Activated T-cell treated with anti-CD3 and anti-CD28 coated beads, Interleukin-2, amount 50 U/mL, for 4 hours (primary cell): ENCODE results near the gene RER1. TPM values are rescaled to one million over a fixed set of nuclear protein-coding genes. Genes with fewer than 3 reads are reported as not detected.

Source experiments
- ATAC-seq, 2 donors: fragments of 200-7000 bp; cut with Tn5 transposase; one replicate each; pipeline ENCODE4 v1.10.0; 2021
- DNase-seq: peaks from one replicate; pipeline ENCODE4 v3.0.0-alpha.2; 2020
- H3K27me3 Mint-ChIP-seq: one replicate; pipeline ENCODE4 v1.8.0; 2021; ENCODE audit warnings: low read depth, mixed read lengths
- H3K36me3 Mint-ChIP-seq: one replicate; pipeline ENCODE4 v1.8.0; 2022; ENCODE audit warnings: mixed read lengths; ENCODE audit not compliant: insufficient read depth
- H3K4me1 Mint-ChIP-seq: one replicate; pipeline ENCODE4 v1.8.0; 2021; ENCODE audit warnings: low read depth, mixed read lengths
- H3K4me3 Mint-ChIP-seq: one replicate; pipeline ENCODE4 v1.8.0; 2021; ENCODE audit warnings: mild to moderate bottlenecking, moderate library complexity, mixed read lengths
- H3K9me3 Mint-ChIP-seq: one replicate; pipeline ENCODE4 v1.8.0; 2021; ENCODE audit warnings: mixed read lengths
- total RNA-seq, 3 donors: library from RNA; stranded (reverse); gene quantifications; one replicate each; pipeline ENCODE4 v1.2.1, GENCODE V29; 2021

RER1 gene
- total RNA-seq, 3 donors from 2014 or later, result 153 to 170 (median 170) TPM

- Mint-ChIP-seq H3K4me3 (no peak overlapping the region), H3K4me1 (no peaks in the 10 kb centered on the region), H3K27me3 (no peaks in the 10 kb centered on the region), H3K9me3 (no peaks in the 10 kb centered on the region), H3K36me3 (no peaks in the 10 kb centered on the region)
- ATAC-seq (no peak), DNase-seq (no peak)
These were observed 40.6 kb upstream of the RER1 start for GRCh38 chr1:2350911-2351655.

GRCh38 chr1:2351723-2352122, 39.9 kb upstream of the RER1 start:
- H3K27me3 Mint-ChIP-seq, result no peaks in the 10 kb centered on the region
- no peaks in the 10 kb centered on the region for H3K9me3 Mint-ChIP-seq
- no peak overlapping the region for H3K4me3 Mint-ChIP-seq
- H3K4me1 Mint-ChIP-seq, result no peaks in the 10 kb centered on the region
- ATAC-seq, result no peak
- H3K36me3 Mint-ChIP-seq, result no peaks in the 10 kb centered on the region
- no peak for DNase-seq

DNA sequence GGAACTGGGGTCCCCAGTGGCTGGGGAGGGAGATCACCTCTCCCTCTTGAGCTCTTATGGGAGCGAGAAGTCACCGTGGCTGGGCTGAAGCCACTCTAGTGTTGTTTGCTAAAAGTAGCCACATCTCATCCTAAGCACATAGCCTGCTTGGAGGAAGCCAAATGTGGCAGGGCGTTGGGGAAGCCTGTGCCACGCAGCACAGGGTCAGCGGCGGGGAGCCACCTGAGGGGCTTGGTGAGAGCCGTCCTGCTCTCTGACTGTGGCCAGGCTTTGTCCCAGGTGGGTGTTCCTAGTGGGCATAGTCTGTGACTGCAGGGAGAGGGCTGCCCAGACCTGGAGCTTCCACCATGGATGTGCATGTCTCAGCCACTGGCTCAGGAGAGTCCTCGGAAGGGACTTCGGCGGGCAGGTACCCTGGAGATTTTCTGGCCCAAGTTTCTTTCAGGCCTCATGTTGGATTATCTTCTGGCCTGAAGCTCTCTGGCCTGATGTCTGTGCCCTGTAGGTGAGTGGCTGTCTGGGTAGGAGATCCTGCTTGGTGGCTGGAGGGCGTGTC, 39.2 kb upstream of the RER1 start:
- no peaks in the 10 kb centered on the region for H3K27me3 Mint-ChIP-seq
- no peak for DNase-seq
- H3K4me1 Mint-ChIP-seq, result no peaks in the 10 kb centered on the region
- no peaks in the 10 kb centered on the region for H3K36me3 Mint-ChIP-seq
- no peaks in the 10 kb centered on the region for H3K9me3 Mint-ChIP-seq
- no peak for ATAC-seq
- H3K4me3 Mint-ChIP-seq, result no peak overlapping the region

GRCh38 chr1:2352897-2353550, 38.6 kb upstream of the RER1 start:
- no peak for ATAC-seq
- Mint-ChIP-seq H3K9me3 (no peaks in the 10 kb centered on the region), H3K27me3 (no peaks in the 10 kb centered on the region), H3K4me1 (no peaks in the 10 kb centered on the region), H3K36me3 (no peaks in the 10 kb centered on the region), H3K4me3 (no peak overlapping the region)
- DNase-seq, result no peak

- DNase-seq (no peak), ATAC-seq (no peak)
- Mint-ChIP-seq H3K4me1 (no peaks in the 10 kb centered on the region), H3K4me3 (no peak overlapping the region), H3K27me3 (no peaks in the 10 kb centered on the region), H3K36me3 (no peaks in the 10 kb centered on the region), H3K9me3 (no peaks in the 10 kb centered on the region)
These were observed 37.8 kb upstream of the RER1 start for GRCh38 chr1:2353551-2354438.

- Mint-ChIP-seq H3K4me1 (no peaks in the 10 kb centered on the region), H3K27me3 (no peaks in the 10 kb centered on the region), H3K9me3 (no peaks in the 10 kb centered on the region), H3K36me3 (no peaks in the 10 kb centered on the region), H3K4me3 (no peak overlapping the region)
- ATAC-seq (no peak), DNase-seq (no peak)
These were observed 36.9 kb upstream of the RER1 start for GRCh38 chr1:2354511-2355372.

- no peaks in the 10 kb centered on the region for H3K4me1 Mint-ChIP-seq
- no peaks in the 10 kb centered on the region for H3K9me3 Mint-ChIP-seq
- no peaks in the 10 kb centered on the region for H3K27me3 Mint-ChIP-seq
- ATAC-seq (no peak), DNase-seq (no peak)
- H3K36me3 Mint-ChIP-seq, result no peaks in the 10 kb centered on the region
- no peak overlapping the region for H3K4me3 Mint-ChIP-seq
These were observed 36.0 kb upstream of the RER1 start for GRCh38 chr1:2355373-2356261.

- Mint-ChIP-seq H3K4me3 (no peak overlapping the region), H3K27me3 (no peaks in the 10 kb centered on the region), H3K36me3 (no peaks in the 10 kb centered on the region), H3K4me1 (no peaks in the 10 kb centered on the region), H3K9me3 (no peaks in the 10 kb centered on the region)
- DNase-seq (no peak), ATAC-seq (no peak)
These were observed 35.2 kb upstream of the RER1 start for GRCh38 chr1:2356401-2356800.

- no peak for DNase-seq
- no peak for ATAC-seq
- Mint-ChIP-seq H3K9me3 (peaks cover 1% of the 10 kb centered on the region), H3K4me1 (no peaks in the 10 kb centered on the region), H3K36me3 (peaks cover 1% of the 10 kb centered on the region), H3K4me3 (no peak overlapping the region), H3K27me3 (no peaks in the 10 kb centered on the region)
These were observed 34.5 kb upstream of the RER1 start for GRCh38 chr1:2356911-2357845.

- H3K4me3 Mint-ChIP-seq, result no peak overlapping the region
- DNase-seq (no peak), ATAC-seq (no peak)
- H3K27me3 Mint-ChIP-seq, result no peaks in the 10 kb centered on the region
- H3K4me1 Mint-ChIP-seq, result no peaks in the 10 kb centered on the region
- peaks cover 3% of the 10 kb centered on the region for H3K9me3 Mint-ChIP-seq
- peaks cover 2% of the 10 kb centered on the region for H3K36me3 Mint-ChIP-seq
These were observed 33.6 kb upstream of the RER1 start for GRCh38 chr1:2358072-2358471.

GRCh38 chr1:2358651-2359640, 32.7 kb upstream of the RER1 start:
- Mint-ChIP-seq H3K9me3 (peaks cover 6% of the 10 kb centered on the region), H3K4me3 (no peak overlapping the region), H3K36me3 (peaks cover 5% of the 10 kb centered on the region), H3K27me3 (no peaks in the 10 kb centered on the region), H3K4me1 (no peaks in the 10 kb centered on the region)
- DNase-seq (no peak), ATAC-seq (no peak)
